OCI-LY1 (cell line): Measurements from ENCODE around the gene IQSEC1.

Experiments
- H2AFZ ChIP-seq: fragments of 200-600 bp; sonication (generic), shearing (Covaris generic); 2 replicates; pipeline ENCODE4 v1.6.0; 2014; ENCODE audit warnings: antibody characterized with exemption, mild to moderate bottlenecking, low read length
- H3F3A ChIP-seq: fragments of 200-600 bp; sonication (generic), shearing (Covaris generic); 2 replicates; pipeline ENCODE4 v1.6.0; 2014; ENCODE audit warnings: mild to moderate bottlenecking, antibody characterized with exemption, low read length, moderate library complexity; ENCODE audit not compliant: insufficient read depth
- H3K27ac ChIP-seq: fragments of 200-600 bp; sonication (generic); 2 replicates; pipeline ENCODE4 v1.5.1; 2014; ENCODE audit warnings: low read length, mixed run types, mild to moderate bottlenecking, low read depth; ENCODE audit not compliant: poor library complexity, severe bottlenecking
- H3K27me3 ChIP-seq: fragments of 200-600 bp; sonication (generic); 2 replicates; pipeline ENCODE4 v1.6.0; 2014; ENCODE audit warnings: antibody characterized with exemption, mild to moderate bottlenecking, low read length, moderate library complexity; ENCODE audit not compliant: insufficient read depth
- H3K36me3 ChIP-seq: fragments of 200-600 bp; sonication (generic); 2 replicates; pipeline ENCODE4 v1.6.1; 2014; ENCODE audit warnings: mild to moderate bottlenecking, antibody characterized with exemption, low read length, moderate library complexity, mixed read lengths; ENCODE audit not compliant: insufficient read depth
- H3K4me1 ChIP-seq: fragments of 200-600 bp; sonication (generic); 2 replicates; pipeline ENCODE4 v1.5.1; 2014; ENCODE audit warnings: mild to moderate bottlenecking, low read length, moderate library complexity; ENCODE audit not compliant: insufficient read depth, severe bottlenecking
- H3K4me2 ChIP-seq: fragments of 200-600 bp; sonication (generic), shearing (Covaris generic); 2 replicates; pipeline ENCODE4 v1.6.1; 2014; ENCODE audit warnings: low read length
- H3K4me3 ChIP-seq: fragments of 200-600 bp; sonication (generic); 2 replicates; pipeline ENCODE4 v1.5.1; 2014; ENCODE audit warnings: low read length, low read depth, mild to moderate bottlenecking, mixed read lengths; ENCODE audit not compliant: poor library complexity, severe bottlenecking
- H3K79me2 ChIP-seq: fragments of 200-600 bp; shearing (Covaris generic); 2 replicates; pipeline ENCODE4 v1.6.1; 2016; ENCODE audit warnings: mixed run types, low read length, mixed read lengths; ENCODE audit not compliant: insufficient read depth
- H3K9ac ChIP-seq: fragments of 200-600 bp; sonication (generic), shearing (Covaris generic); 2 replicates; pipeline ENCODE4 v1.6.1; 2014; ENCODE audit warnings: mild to moderate bottlenecking, low read length, mixed read lengths
- H3K9me2 ChIP-seq: fragments of 200-600 bp; sonication (generic), shearing (Covaris generic); 2 replicates; pipeline ENCODE4 v1.6.1; 2014; ENCODE audit warnings: low read depth, mild to moderate bottlenecking, low read length, mixed read lengths
- H3K9me3 ChIP-seq: fragments of 200-600 bp; shearing (Covaris generic); 2 replicates; pipeline ENCODE4 v1.6.1; 2014; ENCODE audit warnings: low read length, mixed read lengths
- H4K20me1 ChIP-seq: fragments of 200-600 bp; sonication (generic), shearing (Covaris generic); 2 replicates; pipeline ENCODE4 v1.6.0; 2016; ENCODE audit warnings: mild to moderate bottlenecking, low read length; ENCODE audit not compliant: insufficient read depth
- EZH2 ChIP-seq: fragments of 200-600 bp; sonication (generic), shearing (Covaris generic); IDR thresholded peaks from 2 replicates; pipeline ENCODE4 v1.8.0; 2017; ENCODE audit warnings: borderline replicate concordance, mixed run types, mild to moderate bottlenecking, antibody characterized with exemption, low read length, moderate library complexity, mixed read lengths
- TF ChIP-seq, protein P1 (sequence below): fragments of 200-600 bp; sonication (generic), shearing (Covaris generic); IDR thresholded peaks from 2 replicates; pipeline ENCODE4 v1.5.1; 2017; ENCODE audit warnings: mild to moderate bottlenecking, antibody characterized with exemption, low read length, moderate library complexity, mixed read lengths

IQSEC1 gene

GRCh38 chr3:12908136-12908730, 165.0 kb downstream of the IQSEC1 start:
- Histone ChIP-seq H3K9ac (no peak overlapping the region), H3K9me2 (no peaks in the 10 kb centered on the region), H2AFZ (no peak overlapping the region), H3K4me2 (no peak overlapping the region), H3K4me3 (no peak overlapping the region), H3K27ac (no peak overlapping the region), H4K20me1 (no peaks in the 10 kb centered on the region), H3K27me3 (0 out of 2 replicates have a peak, but pooled peaks cover 3% of the 10 kb centered on the region), H3K4me1 (no peaks in the 10 kb centered on the region), H3F3A (no peaks in the 10 kb centered on the region), H3K9me3 (no peaks in the 10 kb centered on the region), H3K36me3 (no peaks in the 10 kb centered on the region), H3K79me2 (no peaks in the 10 kb centered on the region)
- TF ChIP-seq EZH2 = no peak
- TF ChIP-seq, protein P1, sequence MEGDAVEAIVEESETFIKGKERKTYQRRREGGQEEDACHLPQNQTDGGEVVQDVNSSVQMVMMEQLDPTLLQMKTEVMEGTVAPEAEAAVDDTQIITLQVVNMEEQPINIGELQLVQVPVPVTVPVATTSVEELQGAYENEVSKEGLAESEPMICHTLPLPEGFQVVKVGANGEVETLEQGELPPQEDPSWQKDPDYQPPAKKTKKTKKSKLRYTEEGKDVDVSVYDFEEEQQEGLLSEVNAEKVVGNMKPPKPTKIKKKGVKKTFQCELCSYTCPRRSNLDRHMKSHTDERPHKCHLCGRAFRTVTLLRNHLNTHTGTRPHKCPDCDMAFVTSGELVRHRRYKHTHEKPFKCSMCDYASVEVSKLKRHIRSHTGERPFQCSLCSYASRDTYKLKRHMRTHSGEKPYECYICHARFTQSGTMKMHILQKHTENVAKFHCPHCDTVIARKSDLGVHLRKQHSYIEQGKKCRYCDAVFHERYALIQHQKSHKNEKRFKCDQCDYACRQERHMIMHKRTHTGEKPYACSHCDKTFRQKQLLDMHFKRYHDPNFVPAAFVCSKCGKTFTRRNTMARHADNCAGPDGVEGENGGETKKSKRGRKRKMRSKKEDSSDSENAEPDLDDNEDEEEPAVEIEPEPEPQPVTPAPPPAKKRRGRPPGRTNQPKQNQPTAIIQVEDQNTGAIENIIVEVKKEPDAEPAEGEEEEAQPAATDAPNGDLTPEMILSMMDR = no peak

- Histone ChIP-seq H3K9me3 (no peaks in the 10 kb centered on the region), H4K20me1 (no peaks in the 10 kb centered on the region), H3K4me1 (no peaks in the 10 kb centered on the region), H2AFZ (no peak overlapping the region), H3K27ac (no peak overlapping the region), H3K4me3 (no peak overlapping the region), H3K9ac (no peak overlapping the region), H3K4me2 (no peak overlapping the region), H3K79me2 (no peaks in the 10 kb centered on the region), H3K27me3 (0 out of 2 replicates have a peak, but pooled peaks cover 3% of the 10 kb centered on the region), H3K36me3 (no peaks in the 10 kb centered on the region), H3F3A (no peaks in the 10 kb centered on the region), H3K9me2 (no peaks in the 10 kb centered on the region)
- TF ChIP-seq EZH2 = no peak
- TF ChIP-seq, protein P1 = no peak
Measured at GRCh38 chr3:12907729-12908128, 165.5 kb downstream of the IQSEC1 start.

DNA sequence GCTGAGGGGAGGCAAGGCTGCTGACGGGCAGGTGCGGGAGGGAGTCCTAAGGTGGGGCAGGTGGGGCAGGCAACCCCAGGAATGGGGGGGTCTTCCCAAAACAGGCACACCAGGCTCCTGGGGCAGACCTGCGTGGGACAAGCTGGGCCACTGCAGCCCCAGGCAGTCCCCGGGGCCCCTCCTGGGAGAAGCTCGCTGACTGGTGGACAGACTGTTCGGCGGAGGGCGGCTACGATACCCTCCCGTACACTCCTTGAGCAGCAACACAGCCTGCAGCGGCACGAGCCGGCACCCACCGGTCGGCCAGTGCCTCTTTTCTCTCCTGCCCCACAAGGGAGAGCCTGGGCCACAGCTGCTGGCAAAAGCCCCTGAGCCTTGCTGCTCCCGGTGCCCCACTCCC, 165.9 kb downstream of the IQSEC1 start:
- no peak overlapping the region for H3K4me3 ChIP-seq
- no peak overlapping the region for H3K9ac ChIP-seq
- 0 out of 2 replicates have a peak, but pooled peaks cover 3% of the 10 kb centered on the region for H3K27me3 ChIP-seq
- no peaks in the 10 kb centered on the region for H3K9me3 ChIP-seq
- H4K20me1 ChIP-seq = no peaks in the 10 kb centered on the region
- TF ChIP-seq, protein P1 = no peak
- no peak for TF ChIP-seq EZH2
- no peaks in the 10 kb centered on the region for H3K4me1 ChIP-seq
- H3K36me3 ChIP-seq = no peaks in the 10 kb centered on the region
- no peak overlapping the region for H3K27ac ChIP-seq
- no peaks in the 10 kb centered on the region for H3K9me2 ChIP-seq
- H2AFZ ChIP-seq = no peak overlapping the region
- no peak overlapping the region for H3K4me2 ChIP-seq
- H3F3A ChIP-seq = no peaks in the 10 kb centered on the region
- H3K79me2 ChIP-seq = no peaks in the 10 kb centered on the region
